HepG2 (cell line): Measurements from ENCODE around the gene TRIM3. TPM values are rescaled to one million over a fixed set of nuclear protein-coding genes. Genes with fewer than 3 reads are reported as not detected.

Experiments
- ATAC-seq: fragments of 200-7000 bp; cut with Tn5 transposase; 3 replicates; pipeline ENCODE4 v1.9.1; 2020; ENCODE audit warnings: mild to moderate bottlenecking, moderate library complexity
- BruUV-seq: library from RNA; stranded (reverse); fragments of 400-500 nt; replicated peaks from 2 replicates; lab custom pipeline; 2021; lab: Mats Ljungman, UMichigan
- CTCF ChIA-PET: fragments of 300-600 bp; formaldehyde crosslinking; extraction: SDS; loops from one replicate; lab custom pipeline; 2021; ENCODE audit warnings: low total read pairs, inconsistent platforms, low intra/inter-chr PET ratio; lab: Yijun Ruan, JAX
- POLR2A ChIA-PET: fragments of 350-600 bp; sonication (Branson Sonifier 250); formaldehyde crosslinking; loops from one replicate; lab custom pipeline; 2020; ENCODE audit warnings: antibody characterized with exemption, inconsistent platforms; lab: Yijun Ruan, JAX
- DNase-seq: peaks from one replicate; pipeline ENCODE4 v3.0.0-alpha.2; 2015; ENCODE audit warnings: low spot score
- FAIRE-seq: peaks from 3 replicates; lab custom pipeline; 2011; peaks lifted over from hg19 to GRCh38; lab: Jason Lieb, UNC
- H2AFZ ChIP-seq: one replicate; pipeline ENCODE4 v1.6.1; 2011; ENCODE audit warnings: low read length, inconsistent platforms
- H3K27ac ChIP-seq: fragments of 300-600 bp; 3 replicates; pipeline ENCODE4 v1.8.0; 2011; ENCODE audit warnings: mixed run types, mild to moderate bottlenecking, mixed read lengths, low read length, inconsistent platforms; ENCODE audit not compliant: insufficient read depth; ENCODE audit errors: extremely low read length
- H3K27me3 ChIP-seq, 2 experiments: fragments of 200-600 bp in 1 of 2; 2 replicates in 1 of 2; 3 replicates in 1 of 2; pipeline versions ENCODE4 v1.6.0 to v1.8.0; 2011; ENCODE audit warnings: low read length in 2 of 2, mild to moderate bottlenecking in 2 of 2, moderate library complexity in 2 of 2, inconsistent platforms in 1 of 2; ENCODE audit not compliant: insufficient read depth in 2 of 2, control insufficient read depth in 1 of 2
- H3K36me3 ChIP-seq, 2 experiments: fragments of 200-600 bp in 1 of 2; replicated peaks in 1 of 2; 2 replicates in 1 of 2; 3 replicates in 1 of 2; pipeline versions ENCODE4 v1.5.1 to v1.8.0; 2011; ENCODE audit warnings: low read length in 2 of 2, inconsistent platforms in 1 of 2; ENCODE audit not compliant: insufficient read depth in 2 of 2, control insufficient read depth in 1 of 2
- H3K4me1 ChIP-seq: 2 replicates; pipeline ENCODE4 v1.5.1; 2012; ENCODE audit warnings: low read length, inconsistent platforms; ENCODE audit not compliant: insufficient read depth
- H3K4me2 ChIP-seq: 2 replicates; pipeline ENCODE4 v1.6.0; 2011; ENCODE audit warnings: low read depth, low read length, inconsistent platforms
- H3K4me3 ChIP-seq, 3 experiments: fragments of 200-600 bp in 1 of 3; sonication (generic), shearing (Covaris generic) in 1 of 3; replicated peaks in 1 of 3; 2 replicates each; pipeline ENCODE4 v1.5.1; 2011 to 2016; ENCODE audit warnings: low read length in 3 of 3, inconsistent platforms in 2 of 3, low read depth in 2 of 3, mild to moderate bottlenecking in 2 of 3, control low read depth in 1 of 3, mixed read lengths in 1 of 3; ENCODE audit not compliant: insufficient read depth in 1 of 3
- H3K79me2 ChIP-seq: one replicate; pipeline ENCODE4 v1.6.1; 2011; ENCODE audit warnings: low read length, inconsistent platforms; ENCODE audit not compliant: insufficient read depth
- H3K9ac ChIP-seq: 2 replicates; pipeline ENCODE4 v1.6.0; 2011; ENCODE audit warnings: mild to moderate bottlenecking, low read depth, low read length, inconsistent platforms; ENCODE audit not compliant: insufficient read depth
- H3K9me3 ChIP-seq: 2 replicates; pipeline ENCODE4 v1.5.1; 2012; ENCODE audit warnings: mild to moderate bottlenecking, low read length
- H4K20me1 ChIP-seq: 2 replicates; pipeline ENCODE4 v1.6.0; 2011; ENCODE audit warnings: inconsistent platforms, mild to moderate bottlenecking, low read length, moderate library complexity; ENCODE audit not compliant: insufficient read depth
- GATAD1 ChIP-seq: IDR thresholded peaks from 2 replicates; pipeline ENCODE4 v1.6.1; 2016; ENCODE audit warnings: missing genetic modification reagents, missing compliant biosample characterization
- HMGXB4 ChIP-seq, 2 experiments: sonication (generic) in 1 of 2; formaldehyde crosslinking in 1 of 2; IDR thresholded peaks; 2 replicates each; pipeline versions ENCODE4 v1.4.0 to v1.6.1; 2018 to 2020; ENCODE audit warnings: missing genetic modification reagents in 2 of 2, borderline replicate concordance in 1 of 2, low read depth in 1 of 2, mild to moderate bottlenecking in 1 of 2, missing biosample characterization in 1 of 2
- HOXA3 ChIP-seq: sonication (generic); formaldehyde crosslinking; IDR thresholded peaks from 2 replicates; pipeline ENCODE4 v1.5.0; 2020; ENCODE audit warnings: missing genetic modification reagents
- LCORL ChIP-seq, 2 experiments: fragments of 450-650 bp in 1 of 2; sonication (generic) in 1 of 2; formaldehyde crosslinking in 1 of 2; IDR thresholded peaks; 2 replicates each; pipeline versions ENCODE4 v1.5.0 to v1.6.1; 2017 to 2020; ENCODE audit warnings: antibody characterized with exemption in 1 of 2, missing genetic modification reagents in 1 of 2
- NFAT5 ChIP-seq: sonication (generic); formaldehyde crosslinking; IDR thresholded peaks from 2 replicates; pipeline ENCODE4 v1.4.0; 2020; ENCODE audit warnings: missing genetic modification reagents
- NR1H2 ChIP-seq: sonication (generic); formaldehyde crosslinking; IDR thresholded peaks from 2 replicates; pipeline ENCODE4 v1.8.1; 2022; ENCODE audit warnings: low read depth, missing genetic modification reagents, borderline replicate concordance
- RAD21 ChIP-seq: fragments of 450-650 bp; formaldehyde crosslinking; IDR thresholded peaks from 2 replicates; pipeline ENCODE4 v1.5.0; 2020; ENCODE audit warnings: mild to moderate bottlenecking
- TBL1XR1 ChIP-seq: fragments of 150-350 bp; IDR thresholded peaks from 2 replicates; pipeline ENCODE4 v1.6.1; 2014; ENCODE audit warnings: borderline replicate concordance, low read length; ENCODE audit not compliant: partially characterized antibody
- TRIM24 ChIP-seq: sonication (generic); formaldehyde crosslinking; IDR thresholded peaks from 2 replicates; pipeline ENCODE4 v1.8.0; 2022; ENCODE audit warnings: mild to moderate bottlenecking, missing genetic modification reagents
- ZKSCAN5 ChIP-seq: sonication (generic); formaldehyde crosslinking; IDR thresholded peaks from 2 replicates; pipeline ENCODE4 v1.5.1; 2020; ENCODE audit warnings: mild to moderate bottlenecking, missing genetic modification reagents
- ZNF709 ChIP-seq: sonication (generic); formaldehyde crosslinking; IDR thresholded peaks from 2 replicates; pipeline ENCODE4 v1.5.0; 2020; ENCODE audit warnings: mild to moderate bottlenecking, missing genetic modification reagents
- WGBS: methylation state at CpG from one replicate; pipeline ENCODE4 v1.1.6; 2017; ENCODE audit warnings: low lambda C conversion rate; 5-methylcytosine and 5-hydroxymethylcytosine counted together
- in situ Hi-C: cut with HindIII; loops from 2 replicates; pipeline ENCODE4 v1.10.0; 2017; ENCODE audit warnings: low pct_unique_long_range_greater_than_20kb; ENCODE audit not compliant: extremely low pct_ligation_motif_present
- intact Hi-C: fragments of 100-400 bp; cut with micrococcal nuclease; formaldehyde crosslinking; loops from one replicate; pipeline ENCODE4 v1.10.0; 2022; ENCODE audit not compliant: unreplicated experiment
- polyA plus RNA-seq, 8 experiments: library from polyadenylated mRNA; depleted of rRNA in 3 of 8; stranded (reverse) in 7 of 8; unstranded in 1 of 8; fragments of >200 nt; fragmentation: Illumina TruSeq in 4 of 8; extraction: Trizol in 4 of 8; gene quantifications; 2 replicates each; pipeline versions ENCODE4 v1.2.1 to v1.2.3, GENCODE V29; 2011 to 2016; ENCODE audit warnings: low read depth in 4 of 8, missing spikeins in 1 of 8, mixed read lengths in 1 of 8; ENCODE audit not compliant: insufficient read depth in 1 of 8
- total RNA-seq, 5 experiments: library from RNA; depleted of rRNA; stranded (reverse); fragments of >200 nt; fragmentation: Illumina TruSeq; extraction: Trizol; gene quantifications; 2 replicates each; pipeline ENCODE4 v1.2.3, GENCODE V29; 2016; ENCODE audit warnings: low read depth in 1 of 5

TRIM3 gene
- total and polyA plus RNA-seq, 2 of the 13 experiments (the other 11 are each of a cell fraction or from before 2014, with no cell fraction given), result 3.6 to 6.3 TPM

GRCh38 chr11:6448574-6448973 lies 25.2 kb downstream of the TRIM3 start (continued):
- no peak for TF ChIP-seq NFAT5 (CRISPR knock-in tag)
- TF ChIP-seq NR1H2 (CRISPR knock-in tag), result no peak
- no peak for TF ChIP-seq GATAD1 (CRISPR knock-in tag)

- H3K27ac ChIP-seq, result no peak overlapping the region
- intact Hi-C loops (loop anchor here (1.0 to 5.0 kb wide), 2 partner anchors 51 to 64 kb away; partner anchors contain the start of gene SMPD1), in situ Hi-C loops (loop anchor here (5.0 kb wide), 1 partner anchor 61 kb away; no protein-coding TSS in a partner anchor)
- no peak overlapping the region for H2AFZ ChIP-seq
- H3K27me3 ChIP-seq, result no peaks in the 10 kb centered on the region; a peak in 1 of 5 replicates
- ChIA-PET CTCF (interaction anchor here (2.3 kb wide), 1 partner anchor 64 kb away, joined by 28 read pairs; no protein-coding TSS in a partner anchor), POLR2A (interaction anchor here (0.5 to 1.6 kb wide), 7 partner anchors 38 to 175 kb away, joined by 3 to 15 read pairs (median 3); partner anchors contain the start of genes ARFIP2, SMPD1 and TIMM10B)
- H3K36me3 ChIP-seq, result no peaks in the 10 kb centered on the region
- peak overlapping the region; percentile 16; the same call in 1 of the 2 replicates for H3K4me2 ChIP-seq
- peak; percentile 28 for DNase-seq
- no peaks in the 10 kb centered on the region for H3K79me2 ChIP-seq
- BruUV-seq, result no TSS peak
- peaks cover 54% of the 10 kb centered on the region for H3K4me1 ChIP-seq
- peak; percentile 63 for FAIRE-seq
- 22% methylated on average over 5 of the region's 5 CpGs for WGBS
- H3K9ac ChIP-seq, result no peak overlapping the region
- H3K4me3 ChIP-seq, result no peak overlapping the region
- no peaks in the 10 kb centered on the region for H3K9me3 ChIP-seq
- H4K20me1 ChIP-seq, result no peaks in the 10 kb centered on the region
- ATAC-seq, result peak; percentile 65
- TF ChIP-seq HMGXB4 (CRISPR knock-in tag; IDR thresholded peaks at IDR 0.05; ENCODE audit: borderline replicate concordance in 1 of 2, low read depth in 1 of 2) (no peak), HOXA3 (CRISPR knock-in tag) (0 out of 2 replicates have a peak, but pooled peaks have one; percentile 21), LCORL (IDR thresholded peaks at IDR 0.05) (no peak), LCORL (CRISPR knock-in tag; IDR thresholded peaks at IDR 0.05) (peak; percentile 46; the same call in 1 of the 2 replicates), ZNF709 (CRISPR knock-in tag) (no peak), TBL1XR1 (peak; percentile 40), TRIM24 (CRISPR knock-in tag) (no peak), RAD21 (0 out of 2 replicates have a peak, but pooled peaks have one; percentile 41), ZKSCAN5 (CRISPR knock-in tag) (0 out of 2 replicates have a peak, but pooled peaks have one; percentile 69)
Measured at GRCh38 chr11:6443269-6444003, 30.3 kb downstream of the TRIM3 start.
